Body of pancreas (tissue), 4 donors: ENCODE measurements around the gene TACC2. TPM values are rescaled to one million over a fixed set of nuclear protein-coding genes. Genes with fewer than 3 reads are reported as not detected.

ENCODE experiments used
- ATAC-seq: fragments of 150-250 bp; one replicate; pipeline ENCODE4 v1.9.1; 2016
- DNase-seq, 4 donors: peaks; one replicate each; pipeline ENCODE4 v3.0.0-alpha.2; 2019
- H3K27ac ChIP-seq, 4 donors: fragments of 200-600 bp; sonication (generic); 1 replicate in 3 of 4; 2 replicates in 1 of 4; pipeline versions ENCODE4 v1.5.1 to v1.6.1; 2016 to 2019; ENCODE audit warnings: mild to moderate bottlenecking in 1 of 4, mixed read lengths in 1 of 4, moderate library complexity in 1 of 4
- H3K27me3 ChIP-seq, 2 donors: fragments of 200-600 bp; sonication (generic); one replicate each; pipeline ENCODE4 v1.6.0; 2016; ENCODE audit warnings: mild to moderate bottlenecking in 1 of 2
- H3K36me3 ChIP-seq, 2 donors: fragments of 200-600 bp; sonication (generic); replicated peaks in 1 of 2; 2 replicates each; pipeline ENCODE4 v1.5.1; 2016; ENCODE audit warnings: low read depth in 2 of 2; ENCODE audit not compliant: insufficient read depth in 1 of 2
- H3K4me1 ChIP-seq: fragments of 200-600 bp; sonication (generic); one replicate; pipeline ENCODE4 v1.6.0; 2016
- H3K4me3 ChIP-seq, 2 donors: fragments of 200-600 bp; sonication (generic); 1 replicate in 1 of 2; 2 replicates in 1 of 2; pipeline ENCODE4 v1.5.1; 2016 to 2019
- H3K9me3 ChIP-seq, 3 donors: fragments of 200-600 bp; sonication (generic); 1 replicate in 2 of 3; 2 replicates in 1 of 3; pipeline ENCODE4 v1.5.1; 2016
- CTCF ChIP-seq, 7 experiments: fragments of 450-650 bp in 4 of 7; fragments of 200-600 bp in 3 of 7; sonication (generic) in 3 of 7; IDR thresholded peaks; one replicate each; pipeline ENCODE4 v1.5.1; 2016 to 2019; ENCODE audit warnings: antibody characterized with exemption in 7 of 7
- POLR2A ChIP-seq, 3 donors: fragments of 450-650 bp; IDR thresholded peaks; one replicate each; pipeline ENCODE4 v1.6.1; 2016; ENCODE audit warnings: antibody characterized with exemption in 3 of 3, mild to moderate bottlenecking in 2 of 3
- WGBS, 2 donors: methylation state at CpG; one replicate each; pipeline ENCODE4 v1.1.5; 2017; 5-methylcytosine and 5-hydroxymethylcytosine counted together
- intact Hi-C: fragments of 100-400 bp; cut with DNase I; formaldehyde crosslinking; loops from one replicate; pipeline ENCODE4 v1.15.1; 2023
- total RNA-seq, 2 donors: library from RNA; depleted of rRNA; stranded (reverse); fragments of >200 nt; gene quantifications; one replicate each; pipeline ENCODE4 v1.1.0, GENCODE V29; 2016

Gene TACC2
- total RNA-seq, 2 donors from 2014 or later, result 29.0 to 38.7 TPM

GRCh38 chr10:122253605-122254004 lies 264.6 kb downstream of the TACC2 start:
- H3K9me3 ChIP-seq, result no peaks in the 10 kb centered on the region
- no peak overlapping the region for H3K4me3 ChIP-seq
- H3K27me3 ChIP-seq, result no peaks in the 10 kb centered on the region
- DNase-seq (no peak), ATAC-seq (no peak)
- no peaks in the 10 kb centered on the region for H3K4me1 ChIP-seq
- no peaks in the 10 kb centered on the region for H3K36me3 ChIP-seq
- WGBS, 2 donors, result 92 to 94% methylated on average over 2 of the region's 2 CpGs
- intact Hi-C loops, result no loop called here
- TF ChIP-seq CTCF (IDR thresholded peaks at IDR 0.05) (no peak), POLR2A (IDR thresholded peaks at IDR 0.05) (no peak)
- H3K27ac ChIP-seq, result no peak overlapping the region

- 87 to 88% methylated on average over 5 of the region's 5 CpGs for WGBS, 2 donors
- Histone ChIP-seq H3K9me3 (no peaks in the 10 kb centered on the region), H3K4me3 (no peak overlapping the region), H3K36me3 (no peaks in the 10 kb centered on the region), H3K4me1 (no peaks in the 10 kb centered on the region), H3K27ac (no peak overlapping the region), H3K27me3 (no peaks in the 10 kb centered on the region)
- no peak for DNase-seq
- intact Hi-C loops, result no loop called here
- TF ChIP-seq POLR2A (IDR thresholded peaks at IDR 0.05) (no peak), CTCF (IDR thresholded peaks at IDR 0.05) (no peak)
- no peak for ATAC-seq
Measured at GRCh38 chr10:122254831-122255230, 265.9 kb downstream of the TACC2 start.

GRCh38 chr10:122255509-122256301 lies 266.7 kb downstream of the TACC2 start:
- Histone ChIP-seq H3K9me3 (no peaks in the 10 kb centered on the region), H3K4me1 (no peaks in the 10 kb centered on the region), H3K4me3 (no peak overlapping the region), H3K27ac (no peak overlapping the region), H3K36me3 (no peaks in the 10 kb centered on the region), H3K27me3 (no peaks in the 10 kb centered on the region)
- TF ChIP-seq CTCF (IDR thresholded peaks at IDR 0.05), result no peak
- TF ChIP-seq POLR2A (IDR thresholded peaks at IDR 0.05), result no peak
- intact Hi-C loops, result no loop called here
- DNase-seq (no peak), ATAC-seq (no peak)
- 87 to 88% methylated on average over 13 to 14 of the region's 14 CpGs for WGBS, 2 donors

GRCh38 chr10:122257041-122257440 lies 268.1 kb downstream of the TACC2 start:
- Histone ChIP-seq H3K27me3 (no peaks in the 10 kb centered on the region), H3K9me3 (no peaks in the 10 kb centered on the region), H3K36me3 (no peaks in the 10 kb centered on the region), H3K4me1 (no peaks in the 10 kb centered on the region), H3K27ac (no peak overlapping the region), H3K4me3 (no peak overlapping the region)
- no peak for TF ChIP-seq CTCF (IDR thresholded peaks at IDR 0.05)
- TF ChIP-seq POLR2A (IDR thresholded peaks at IDR 0.05), result no peak
- intact Hi-C loops, result no loop called here
- DNase-seq (no peak), ATAC-seq (no peak)
- 93% methylated on average over 3 of the region's 3 CpGs for WGBS, 2 donors
